Dendritic cell treated with granulocyte-macrophage colony-stimulating factor and Interleukin-4, amounts not matched to agents 40 ng/mL and 50 ng/mL, for 4 days (primary cell): ENCODE results near the gene COA5.

Experiments used
- H3K27ac Mint-ChIP-seq: one replicate; pipeline ENCODE4 v1.8.0; 2022; ENCODE audit warnings: mild to moderate bottlenecking, mixed read lengths
- H3K27me3 Mint-ChIP-seq: one replicate; pipeline ENCODE4 v1.8.0; 2022; ENCODE audit warnings: mild to moderate bottlenecking, mixed read lengths
- H3K36me3 Mint-ChIP-seq: one replicate; pipeline ENCODE4 v1.8.0; 2022; ENCODE audit warnings: low read depth, mixed read lengths
- H3K4me1 Mint-ChIP-seq: one replicate; pipeline ENCODE4 v1.8.0; 2022; ENCODE audit warnings: low read depth, mixed read lengths
- H3K4me3 Mint-ChIP-seq: one replicate; pipeline ENCODE4 v1.8.0; 2022; ENCODE audit warnings: mild to moderate bottlenecking, moderate library complexity, mixed read lengths
- H3K9me3 Mint-ChIP-seq: one replicate; pipeline ENCODE4 v1.8.0; 2022; ENCODE audit warnings: mixed read lengths
- intact Hi-C: fragments of 100-400 bp; cut with micrococcal nuclease; formaldehyde crosslinking; loops from one replicate; pipeline ENCODE4 v1.15.0; 2022

The COA5 gene

GRCh38 chr2:98589489-98589888, 18.8 kb downstream of the COA5 start:
- intact Hi-C loops, result no loop called here
- Mint-ChIP-seq H3K27me3 (no peaks in the 10 kb centered on the region), H3K36me3 (peaks cover 92% of the 10 kb centered on the region), H3K4me3 (no peak overlapping the region), H3K9me3 (peaks cover 6% of the 10 kb centered on the region), H3K27ac (no peak overlapping the region), H3K4me1 (no peaks in the 10 kb centered on the region)

GRCh38 chr2:98588880-98589431, 19.4 kb downstream of the COA5 start:
- no peak overlapping the region for H3K4me3 Mint-ChIP-seq
- H3K27me3 Mint-ChIP-seq, result no peaks in the 10 kb centered on the region
- peaks cover 92% of the 10 kb centered on the region for H3K36me3 Mint-ChIP-seq
- intact Hi-C loops, result no loop called here
- peaks cover 2% of the 10 kb centered on the region for H3K9me3 Mint-ChIP-seq
- no peak overlapping the region for H3K27ac Mint-ChIP-seq
- no peaks in the 10 kb centered on the region for H3K4me1 Mint-ChIP-seq

GRCh38 chr2:98586551-98587140, 21.7 kb downstream of the COA5 start:
- Mint-ChIP-seq H3K4me3 (no peak overlapping the region), H3K27me3 (no peaks in the 10 kb centered on the region), H3K9me3 (no peaks in the 10 kb centered on the region), H3K4me1 (no peaks in the 10 kb centered on the region), H3K27ac (no peak overlapping the region), H3K36me3 (peaks cover 92% of the 10 kb centered on the region)
- intact Hi-C loops, result no loop called here

- no peak overlapping the region for H3K27ac Mint-ChIP-seq
- intact Hi-C loops, result no loop called here
- H3K9me3 Mint-ChIP-seq, result no peaks in the 10 kb centered on the region
- no peaks in the 10 kb centered on the region for H3K27me3 Mint-ChIP-seq
- H3K4me1 Mint-ChIP-seq, result no peaks in the 10 kb centered on the region
- peaks cover 92% of the 10 kb centered on the region for H3K36me3 Mint-ChIP-seq
- H3K4me3 Mint-ChIP-seq, result no peak overlapping the region
These were observed 22.9 kb downstream of the COA5 start for GRCh38 chr2:98585386-98585785.

GRCh38 chr2:98583816-98584618, 24.3 kb downstream of the COA5 start:
- Mint-ChIP-seq H3K9me3 (no peaks in the 10 kb centered on the region), H3K27ac (no peak overlapping the region), H3K27me3 (no peaks in the 10 kb centered on the region), H3K4me1 (no peaks in the 10 kb centered on the region), H3K36me3 (peaks cover 94% of the 10 kb centered on the region), H3K4me3 (no peak overlapping the region)
- intact Hi-C loops, result no loop called here

GRCh38 chr2:98583276-98583675, 25.0 kb downstream of the COA5 start:
- Mint-ChIP-seq H3K27ac (no peak overlapping the region), H3K27me3 (no peaks in the 10 kb centered on the region), H3K4me1 (no peaks in the 10 kb centered on the region), H3K4me3 (no peak overlapping the region), H3K9me3 (no peaks in the 10 kb centered on the region), H3K36me3 (peaks cover 94% of the 10 kb centered on the region)
- intact Hi-C loops, result no loop called here

- H3K4me1 Mint-ChIP-seq, result no peaks in the 10 kb centered on the region
- H3K36me3 Mint-ChIP-seq, result peaks cover 94% of the 10 kb centered on the region
- no peak overlapping the region for H3K27ac Mint-ChIP-seq
- H3K27me3 Mint-ChIP-seq, result no peaks in the 10 kb centered on the region
- H3K9me3 Mint-ChIP-seq, result no peaks in the 10 kb centered on the region
- intact Hi-C loops, result no loop called here
- no peak overlapping the region for H3K4me3 Mint-ChIP-seq
These were observed 25.8 kb downstream of the COA5 start for GRCh38 chr2:98582523-98582922.

GRCh38 chr2:98580656-98581284, 27.5 kb downstream of the COA5 start:
- no peaks in the 10 kb centered on the region for H3K4me1 Mint-ChIP-seq
- no peaks in the 10 kb centered on the region for H3K9me3 Mint-ChIP-seq
- intact Hi-C loops, result no loop called here
- H3K27ac Mint-ChIP-seq, result no peak overlapping the region
- H3K27me3 Mint-ChIP-seq, result no peaks in the 10 kb centered on the region
- H3K4me3 Mint-ChIP-seq, result no peak overlapping the region
- H3K36me3 Mint-ChIP-seq, result peaks cover 95% of the 10 kb centered on the region

- intact Hi-C loops, result no loop called here
- Mint-ChIP-seq H3K4me3 (no peak overlapping the region), H3K36me3 (peaks cover 97% of the 10 kb centered on the region)
These were observed 28.4 kb downstream of the COA5 start for GRCh38 chr2:98579926-98580325.

GRCh38 chr2:98578231-98578630, 30.1 kb downstream of the COA5 start:
- H3K4me1 Mint-ChIP-seq, result no peaks in the 10 kb centered on the region
- H3K27me3 Mint-ChIP-seq, result no peaks in the 10 kb centered on the region
- H3K27ac Mint-ChIP-seq, result no peak overlapping the region
- H3K4me3 Mint-ChIP-seq, result no peak overlapping the region
- H3K9me3 Mint-ChIP-seq, result no peaks in the 10 kb centered on the region
- peaks cover 99% of the 10 kb centered on the region for H3K36me3 Mint-ChIP-seq
- intact Hi-C loops, result no loop called here

More at GRCh38 chr2:98579926-98580325, 28.4 kb downstream of the COA5 start:
- no peaks in the 10 kb centered on the region for H3K27me3 Mint-ChIP-seq
- H3K4me1 Mint-ChIP-seq, result no peaks in the 10 kb centered on the region
- H3K27ac Mint-ChIP-seq, result no peak overlapping the region
- no peaks in the 10 kb centered on the region for H3K9me3 Mint-ChIP-seq

GRCh38 chr2:98577313-98577712, 31.0 kb downstream of the COA5 start:
- Mint-ChIP-seq H3K4me1 (no peaks in the 10 kb centered on the region), H3K36me3 (peaks cover 99% of the 10 kb centered on the region), H3K9me3 (no peaks in the 10 kb centered on the region), H3K27ac (no peak overlapping the region), H3K4me3 (no peak overlapping the region), H3K27me3 (no peaks in the 10 kb centered on the region)
- intact Hi-C loops, result no loop called here

- intact Hi-C loops, result no loop called here
- Mint-ChIP-seq H3K27me3 (no peaks in the 10 kb centered on the region), H3K4me1 (no peaks in the 10 kb centered on the region), H3K36me3 (peaks cover 99% of the 10 kb centered on the region), H3K4me3 (no peak overlapping the region), H3K27ac (no peak overlapping the region), H3K9me3 (no peaks in the 10 kb centered on the region)
These were observed 31.5 kb downstream of the COA5 start for GRCh38 chr2:98576666-98577312.

GRCh38 chr2:98573426-98573825, 34.9 kb downstream of the COA5 start:
- no peaks in the 10 kb centered on the region for H3K4me1 Mint-ChIP-seq

GRCh38 chr2:98572676-98573075, 35.6 kb downstream of the COA5 start:
- Mint-ChIP-seq H3K27ac (no peak overlapping the region), H3K4me1 (no peaks in the 10 kb centered on the region), H3K36me3 (peaks cover 99% of the 10 kb centered on the region), H3K4me3 (no peak overlapping the region), H3K9me3 (no peaks in the 10 kb centered on the region), H3K27me3 (no peaks in the 10 kb centered on the region)
- intact Hi-C loops, result no loop called here

More at GRCh38 chr2:98573426-98573825, 34.9 kb downstream of the COA5 start:
- Mint-ChIP-seq H3K9me3 (no peaks in the 10 kb centered on the region), H3K27ac (no peak overlapping the region), H3K4me3 (no peak overlapping the region), H3K27me3 (no peaks in the 10 kb centered on the region), H3K36me3 (peaks cover 99% of the 10 kb centered on the region)
- intact Hi-C loops, result no loop called here
